Fibroblast of peridontal ligament (primary cell): ENCODE results near the gene TUBGCP6.
"Not testable (repeated sequence)": the region's sequence is repeated elsewhere in the genome, so short reads cannot be mapped to it uniquely, and the experiment has no call there.

Experiments used
- DNase-seq: peaks from one replicate; pipeline ENCODE4 v3.0.0-alpha.2; 2010; ENCODE audit errors: extremely low read depth

The TUBGCP6 gene

GRCh38 chr22:50280022-50280707 lies 35.3 kb upstream of the TUBGCP6 start:
- DNase-seq, result no peak

- DNase-seq, result no peak
Measured at GRCh38 chr22:50278956-50279619, 34.3 kb upstream of the TUBGCP6 start.

DNA sequence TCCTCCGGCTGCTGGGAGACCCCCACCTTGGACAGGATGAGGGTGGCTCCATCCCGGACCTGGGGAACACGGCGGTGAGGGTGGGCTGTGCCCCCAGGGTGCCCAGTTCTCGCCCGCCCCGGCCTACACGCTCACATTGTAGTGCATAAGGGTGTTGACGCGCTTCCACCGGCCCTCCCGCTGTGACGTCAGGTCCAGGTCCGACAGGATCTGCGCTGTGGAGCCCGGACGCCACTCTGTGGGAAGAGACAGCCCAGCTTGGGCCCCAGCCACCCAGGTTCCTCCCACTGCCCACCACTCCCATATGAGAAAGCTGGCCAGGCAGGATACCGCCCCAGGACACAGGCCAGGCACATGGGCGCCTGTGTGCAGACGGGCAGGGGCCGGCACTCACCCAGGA lies 33.6 kb upstream of the TUBGCP6 start:
- DNase-seq, result no peak

GRCh38 chr22:50277761-50278160 lies 32.9 kb upstream of the TUBGCP6 start:
- DNase-seq, result no peak

DNA sequence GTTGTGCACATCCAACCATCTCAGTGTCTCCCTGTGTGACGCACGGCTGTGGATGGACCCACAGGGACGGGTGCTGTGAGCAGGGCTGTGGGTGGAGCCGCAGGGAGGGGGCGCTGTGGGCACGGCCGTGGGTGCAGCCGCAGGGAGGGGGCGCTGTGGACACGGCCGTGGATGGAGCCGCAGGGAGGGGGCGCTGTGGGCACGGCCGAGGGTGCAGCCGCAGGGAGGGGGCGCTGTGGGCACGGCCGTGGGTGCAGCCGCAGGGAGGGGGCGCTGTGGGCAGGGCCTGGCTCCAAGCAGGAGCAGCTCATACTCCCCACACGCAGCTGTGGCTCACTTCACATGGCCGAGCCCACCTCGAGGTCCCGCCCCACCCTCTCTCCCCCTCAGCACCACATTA lies 31.3 kb upstream of the TUBGCP6 start:
- DNase-seq, result peak; percentile 54

DNA sequence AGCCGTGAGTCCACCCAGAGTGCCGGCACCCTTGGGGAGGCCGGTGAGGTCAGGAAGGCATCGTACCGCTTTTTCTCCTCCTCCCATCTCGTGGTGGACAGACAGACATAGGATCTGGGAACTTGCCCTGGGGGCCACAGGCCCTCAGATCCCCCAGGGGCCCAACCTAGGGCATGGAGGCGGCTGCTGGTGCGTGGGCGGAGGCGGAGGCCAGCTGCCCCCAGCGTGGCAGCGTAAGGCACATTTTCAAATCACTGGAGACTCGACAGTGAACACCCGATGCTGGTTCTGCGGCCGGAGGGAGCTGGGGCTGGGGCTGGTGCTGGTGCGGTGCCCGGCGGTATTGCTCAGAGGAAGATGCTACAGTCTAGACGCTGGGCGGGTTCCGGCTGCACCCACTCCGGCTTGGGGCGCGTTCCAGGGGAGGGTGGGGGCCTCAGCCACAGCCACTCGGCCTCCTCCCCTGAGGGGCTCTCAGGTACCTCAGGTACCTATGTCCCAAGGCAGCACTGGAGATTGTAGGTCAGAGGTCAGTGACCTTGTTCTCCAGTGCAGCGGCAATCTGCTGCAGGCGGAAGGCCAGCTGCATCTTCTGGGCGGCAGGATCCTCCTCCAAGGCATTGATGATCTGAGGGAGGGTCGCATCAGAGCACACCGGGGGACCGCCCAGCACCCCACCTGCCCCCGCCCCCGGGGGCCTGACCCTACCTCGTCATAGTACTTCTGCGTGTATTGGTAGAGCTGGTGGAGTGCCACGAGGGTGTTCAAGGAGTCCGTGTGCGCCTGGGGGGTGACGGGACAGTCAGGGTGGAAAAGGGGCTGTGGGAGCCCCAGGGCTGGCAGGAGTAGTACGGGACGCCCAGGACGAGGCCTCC lies 30.6 kb upstream of the TUBGCP6 start:
- no peak for DNase-seq

DNA sequence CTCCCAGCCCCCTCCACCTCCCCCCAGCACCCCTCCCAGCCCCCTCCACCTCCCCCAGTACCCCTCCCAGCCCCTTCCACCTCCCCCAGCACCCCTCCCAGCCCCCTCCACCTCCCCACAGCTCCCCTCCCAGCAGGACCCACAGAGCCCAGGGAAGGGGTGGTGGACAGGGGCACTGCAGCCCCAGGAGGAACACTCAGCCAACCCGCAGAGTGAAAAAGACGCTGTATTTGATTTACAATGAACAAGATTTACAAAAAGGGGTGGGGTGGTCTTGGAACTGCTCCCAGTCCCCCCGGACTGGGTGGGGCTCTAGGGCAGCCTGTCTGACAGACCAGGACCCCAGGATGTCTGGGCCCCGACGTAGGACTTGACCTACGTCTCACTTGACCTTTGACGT lies 29.9 kb upstream of the TUBGCP6 start:
- DNase-seq, result no peak

DNA sequence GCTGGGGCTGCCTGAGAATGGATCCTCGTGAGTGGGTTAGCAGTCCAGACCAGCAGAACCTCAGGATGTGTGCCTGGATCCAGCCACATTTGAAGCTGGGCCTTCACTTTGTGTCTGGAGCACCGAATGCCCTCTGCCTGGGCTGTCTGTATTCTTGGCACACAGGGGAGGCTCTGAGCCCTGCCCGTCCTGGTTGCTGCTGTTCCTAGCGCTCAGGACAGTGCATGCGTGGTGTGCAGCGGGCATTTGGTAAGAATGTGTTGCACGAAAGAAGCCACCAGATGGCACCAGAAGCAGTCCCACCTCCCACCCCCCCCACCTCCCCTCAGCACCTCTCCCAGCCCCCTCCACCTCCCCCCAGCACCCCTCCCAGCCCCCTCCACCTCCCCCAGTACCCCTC lies 29.5 kb upstream of the TUBGCP6 start:
- peak; percentile 51 for DNase-seq

DNA sequence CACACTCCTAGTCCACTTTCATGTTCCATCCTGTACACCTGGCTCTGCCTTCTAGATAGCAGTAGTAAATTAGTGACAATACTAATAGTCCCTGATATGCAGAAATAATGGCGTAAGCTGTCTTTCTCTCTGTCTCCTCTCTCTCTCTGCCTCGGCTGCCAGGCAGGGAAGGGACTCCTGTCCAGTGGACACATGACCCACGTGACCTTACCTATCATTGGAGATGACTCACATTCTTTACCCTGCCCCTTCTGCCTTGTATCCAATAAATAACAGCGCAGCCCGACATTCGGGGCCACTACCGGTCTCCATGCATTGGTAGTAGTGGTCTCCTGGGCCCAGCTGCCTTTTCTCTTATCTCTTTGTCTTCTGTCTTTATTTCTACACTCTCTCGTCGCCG lies 29.0 kb upstream of the TUBGCP6 start:
- not testable (repeated sequence) for DNase-seq

DNA sequence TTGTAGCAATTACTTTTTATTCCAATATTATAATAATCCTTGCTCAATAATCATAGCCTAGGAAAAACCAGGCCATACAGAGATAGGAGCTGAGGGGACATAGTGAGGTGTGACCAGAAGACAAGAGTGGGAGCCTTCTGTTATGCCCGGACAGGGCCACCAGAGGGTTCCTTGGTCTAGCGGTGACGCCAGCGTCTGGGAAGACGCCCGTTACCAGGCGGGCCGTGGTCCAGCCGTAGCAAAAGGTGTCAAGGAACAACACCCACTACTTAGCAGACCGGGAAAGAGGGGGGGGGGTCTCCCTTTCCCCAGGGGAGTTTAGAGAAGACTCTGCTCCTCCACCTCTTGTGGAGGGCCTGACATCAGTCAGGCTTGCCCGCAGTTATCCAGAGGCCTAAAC lies 28.5 kb upstream of the TUBGCP6 start:
- DNase-seq, result not testable (repeated sequence)

DNA sequence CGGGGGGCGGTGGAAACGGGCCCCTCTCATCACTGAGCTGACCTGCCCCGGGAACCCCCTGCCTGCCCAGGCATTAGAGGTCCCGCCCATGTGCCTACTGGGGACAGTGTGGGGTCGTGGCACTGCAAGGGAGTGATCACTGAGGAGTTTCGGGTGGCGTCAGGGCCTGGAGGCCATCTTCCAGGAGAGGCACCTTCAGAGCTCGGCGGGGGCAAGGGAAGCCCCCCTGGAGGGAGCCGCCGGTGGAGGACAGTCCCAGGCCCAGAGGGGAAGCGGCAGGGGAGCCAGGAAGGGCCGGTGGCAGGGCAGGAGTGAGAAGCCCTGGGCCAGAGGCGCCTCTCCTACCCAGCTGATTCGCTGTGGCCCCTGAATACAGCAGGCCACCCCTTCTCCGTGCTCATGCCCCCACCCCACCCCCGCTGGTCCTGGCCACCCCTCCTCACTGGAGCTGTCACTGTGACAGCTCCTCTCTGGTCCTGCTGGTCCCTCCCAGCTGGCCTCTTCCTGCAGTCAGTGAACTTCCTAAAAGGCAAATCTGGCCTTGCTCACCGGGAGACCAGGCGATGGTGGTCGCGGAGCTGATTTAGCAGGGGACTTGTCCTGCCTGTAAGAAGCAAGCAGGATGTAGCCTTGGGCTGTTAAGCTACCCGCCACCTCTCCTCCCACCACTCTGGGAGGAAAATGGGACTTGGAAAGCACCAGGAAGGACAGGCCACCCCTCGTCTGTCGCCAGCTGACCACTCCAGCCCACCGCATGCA lies 27.4 kb upstream of the TUBGCP6 start:
- DNase-seq, result no peak

DNA sequence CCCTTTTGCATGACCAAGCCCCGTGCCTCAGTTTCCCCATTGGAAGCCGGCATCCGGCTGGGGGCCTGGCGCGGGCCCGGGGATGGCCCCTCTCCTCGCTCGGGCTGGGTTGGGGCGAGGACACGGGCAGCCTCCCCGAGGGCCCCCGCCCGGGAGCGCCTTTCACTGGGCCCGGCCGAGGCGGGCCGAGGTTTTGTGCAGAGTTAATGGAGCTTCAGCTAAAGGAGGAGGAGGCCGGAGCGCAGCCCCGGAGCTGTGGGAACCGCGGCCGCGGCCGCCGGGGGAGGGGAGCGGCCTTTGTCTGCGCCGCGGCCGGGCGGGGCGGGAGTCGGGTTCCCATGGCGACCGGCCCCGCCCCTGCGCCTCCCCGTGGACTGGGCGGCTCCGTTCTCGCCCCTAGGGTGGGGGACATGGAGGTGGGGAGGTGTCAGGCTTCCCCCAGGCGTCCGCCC lies 26.7 kb upstream of the TUBGCP6 start:
- DNase-seq, result no peak

- DNase-seq, result peak; percentile 61
Measured at GRCh38 chr22:50270666-50271394, 26.0 kb upstream of the TUBGCP6 start.

DNA sequence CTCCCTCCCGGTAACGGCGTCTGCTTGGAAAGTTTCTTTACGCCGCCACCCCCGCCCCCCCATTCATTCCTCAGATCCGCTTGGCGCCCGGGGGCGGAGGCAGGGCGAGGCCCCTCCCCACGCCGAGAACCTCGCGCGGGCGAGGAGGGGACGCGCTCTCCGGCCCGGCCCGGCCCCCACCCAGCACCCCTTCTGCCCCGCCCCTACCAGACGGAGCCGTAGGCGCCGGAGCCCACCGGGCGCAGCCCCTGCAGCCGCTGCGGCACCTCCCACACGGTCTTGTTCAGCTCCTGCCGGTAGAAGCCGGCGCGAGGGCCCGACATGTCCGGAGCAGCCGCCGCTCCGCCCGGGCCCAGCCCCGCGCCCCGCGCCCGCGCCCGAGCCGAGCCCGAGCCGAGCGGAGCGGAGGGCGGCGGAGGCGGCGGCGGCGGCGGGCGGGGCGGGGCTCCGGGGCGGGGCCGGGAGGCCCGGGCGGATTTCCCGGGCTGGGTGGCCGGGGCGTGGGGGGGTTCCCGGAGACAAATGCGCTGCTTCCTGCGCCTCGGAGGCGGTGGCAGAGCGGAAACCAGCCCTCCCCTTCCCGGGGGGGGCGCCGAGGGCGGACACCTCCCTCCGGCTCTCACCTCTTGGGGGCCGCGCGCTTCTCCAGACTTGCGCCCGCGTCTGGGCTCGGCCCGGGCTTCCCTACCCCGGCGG lies 25.3 kb upstream of the TUBGCP6 start, which contains the start of gene MAPK11:
Gene MAPK11, minus strand, starts transcription at position 411 of the 696 bp plus-strand sequence. Its CDS starts 88 bp downstream, at position 323.
- DNase-seq, result peak; percentile 23

- DNase-seq, result no peak
Measured at GRCh38 chr22:50269573-50269969, 24.7 kb upstream of the TUBGCP6 start.

DNA sequence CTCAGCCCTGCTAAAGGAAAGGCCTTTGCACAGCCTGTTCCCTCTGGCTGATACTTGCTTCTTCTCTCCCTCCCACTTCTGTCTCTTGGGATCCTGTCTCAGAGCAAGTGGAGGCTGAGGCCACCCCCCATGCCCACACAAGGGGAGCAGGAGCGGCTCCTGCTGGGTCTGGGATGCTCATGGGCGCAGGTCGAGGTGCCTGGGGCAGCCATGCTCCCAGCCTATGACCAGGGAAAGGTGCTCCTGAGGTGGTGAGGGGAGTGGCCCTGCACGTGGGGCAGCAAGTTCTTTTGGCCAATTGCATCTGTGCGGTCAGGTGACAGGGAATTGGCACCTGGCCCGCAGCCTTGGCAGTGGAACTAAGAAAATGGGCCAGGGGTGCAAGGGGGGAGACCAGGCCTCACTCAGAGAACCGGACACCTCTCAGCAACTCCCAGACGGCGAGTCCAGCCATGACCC lies 23.9 kb upstream of the TUBGCP6 start:
- DNase-seq, result no peak

DNA sequence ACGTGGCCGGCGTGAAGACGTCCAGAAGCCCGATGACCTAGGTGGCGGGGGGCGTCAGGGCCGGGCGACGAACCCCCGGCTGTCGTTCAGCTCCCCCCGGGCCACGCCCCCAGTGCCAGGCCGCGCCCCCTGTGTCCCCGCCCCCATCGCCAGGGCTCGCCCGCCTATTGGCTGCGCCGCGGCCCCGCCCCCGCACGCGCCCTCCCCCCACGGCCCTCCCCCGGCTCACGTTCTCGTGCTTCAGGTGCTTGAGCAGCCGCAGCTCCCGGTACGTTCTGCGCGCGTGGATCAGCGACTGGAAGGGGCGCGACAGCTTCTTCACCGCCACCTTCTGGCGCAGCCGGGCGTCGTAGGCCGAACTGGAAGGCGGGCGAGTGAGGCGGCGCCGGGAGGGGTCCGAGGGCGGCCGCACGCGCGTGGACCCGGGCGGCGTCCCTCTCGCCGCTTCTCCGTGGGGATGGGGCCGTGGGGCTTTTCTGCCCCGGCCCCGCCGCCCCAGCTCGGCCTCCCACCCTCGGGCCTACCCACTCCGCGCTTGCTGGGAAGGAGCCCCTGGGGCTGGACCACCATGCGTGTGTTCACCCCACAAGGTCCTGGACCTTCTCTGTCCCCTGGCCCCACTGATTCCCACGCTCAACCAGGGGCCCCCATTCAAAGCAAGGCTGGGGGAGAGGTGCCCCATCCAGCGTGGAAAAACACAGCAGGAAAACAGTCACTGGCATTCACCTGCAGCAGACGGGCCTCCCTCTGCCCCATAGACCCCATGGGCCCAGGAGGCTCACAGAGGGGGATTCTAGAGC lies 23.0 kb upstream of the TUBGCP6 start:
- peak; percentile 24 for DNase-seq

GRCh38 chr22:50266994-50267393 lies 22.2 kb upstream of the TUBGCP6 start:
- DNase-seq, result no peak

DNA sequence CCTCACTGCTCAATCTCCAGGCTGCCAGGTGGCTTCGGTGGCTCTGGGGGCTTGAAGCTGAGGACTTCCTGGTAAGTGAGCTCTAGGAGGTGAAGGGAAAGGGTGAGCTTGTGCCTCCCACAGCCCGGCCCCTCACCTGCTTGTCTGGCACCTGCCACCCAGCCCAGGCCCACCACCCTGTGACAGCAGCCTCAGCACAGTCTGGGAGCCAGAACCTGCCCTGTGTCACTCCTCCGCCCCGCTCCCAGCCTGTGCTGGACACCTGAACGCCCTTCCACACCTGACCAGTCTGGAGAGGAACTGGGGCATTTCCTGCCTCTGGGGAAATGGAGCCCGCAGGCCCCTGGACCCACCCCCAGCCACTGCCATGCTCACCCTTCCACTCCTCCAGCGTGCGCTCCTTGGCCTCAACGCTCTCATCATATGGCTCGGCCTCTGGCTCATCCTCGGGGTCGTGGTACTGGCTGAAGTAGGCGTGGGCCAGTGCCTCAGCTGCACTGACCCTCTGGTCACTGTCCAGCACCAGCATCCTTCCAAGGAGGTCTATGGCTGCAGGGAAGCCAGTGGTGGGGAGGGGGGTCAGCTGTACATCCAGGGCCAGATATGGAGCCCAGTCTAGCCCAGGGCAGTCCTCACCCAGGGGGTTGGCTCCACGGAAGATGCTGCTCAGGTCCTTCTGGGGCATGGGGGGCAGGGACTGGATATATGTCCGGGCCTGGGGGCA lies 20.3 kb upstream of the TUBGCP6 start:
- no peak for DNase-seq
